GM19240 (cell line): ENCODE measurements around the gene KCNRG.
A peak's percentile ranks its signal among the peaks of the same experiment; 100 is the strongest.
"Not testable (repeated sequence)": the region's sequence is repeated elsewhere in the genome, so short reads cannot be mapped to it uniquely, and the experiment has no call there.

ENCODE experiments used
- DNase-seq: peaks from one replicate; pipeline ENCODE4 v3.0.0; 2011; ENCODE audit warnings: low spot score; ENCODE audit not compliant: insufficient read length

The KCNRG gene, protein sequence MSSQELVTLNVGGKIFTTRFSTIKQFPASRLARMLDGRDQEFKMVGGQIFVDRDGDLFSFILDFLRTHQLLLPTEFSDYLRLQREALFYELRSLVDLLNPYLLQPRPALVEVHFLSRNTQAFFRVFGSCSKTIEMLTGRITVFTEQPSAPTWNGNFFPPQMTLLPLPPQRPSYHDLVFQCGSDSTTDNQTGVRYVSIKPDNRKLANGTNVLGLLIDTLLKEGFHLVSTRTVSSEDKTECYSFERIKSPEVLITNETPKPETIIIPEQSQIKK

DNA sequence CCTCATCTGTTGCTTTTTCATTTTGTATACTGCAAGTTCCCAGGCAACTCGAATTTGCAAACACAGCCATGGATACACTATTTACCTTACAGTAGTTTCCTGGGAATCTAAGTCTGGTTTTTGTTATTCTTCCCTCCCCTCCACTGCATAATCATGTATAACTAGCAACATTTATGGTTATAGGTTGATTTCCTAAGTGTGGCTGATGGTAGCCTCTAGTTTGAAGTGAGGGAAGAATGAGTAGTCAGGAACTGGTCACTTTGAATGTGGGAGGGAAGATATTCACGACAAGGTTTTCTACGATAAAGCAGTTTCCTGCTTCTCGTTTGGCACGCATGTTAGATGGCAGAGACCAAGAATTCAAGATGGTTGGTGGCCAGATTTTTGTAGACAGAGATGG is at the start of gene KCNRG:
Gene KCNRG (plus strand): TSS at position 187 of the 400 bp plus-strand sequence. CDS start 50 bp downstream, at position 237.
- no peak for DNase-seq

DNA sequence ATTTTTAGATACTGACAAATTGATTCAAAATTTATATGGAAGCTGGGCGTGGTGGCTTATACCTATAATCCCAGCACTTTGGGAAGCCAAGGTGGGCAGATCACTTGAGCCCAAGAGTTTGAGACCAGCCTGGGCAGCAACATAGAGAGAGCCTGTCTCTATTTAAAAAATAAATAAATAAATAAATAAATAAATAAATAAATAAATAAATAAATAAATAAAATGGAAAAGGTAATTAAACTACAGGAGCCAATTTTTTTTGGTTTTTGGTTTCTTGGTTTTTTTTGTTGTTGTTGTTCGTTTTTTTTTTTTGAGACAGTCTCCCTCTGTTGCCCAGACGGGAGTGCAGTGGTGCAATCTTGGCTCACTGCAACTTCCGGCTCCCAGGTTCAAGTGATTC is 47.8 kb upstream of the KCNRG start:
- DNase-seq: no peak

DNA sequence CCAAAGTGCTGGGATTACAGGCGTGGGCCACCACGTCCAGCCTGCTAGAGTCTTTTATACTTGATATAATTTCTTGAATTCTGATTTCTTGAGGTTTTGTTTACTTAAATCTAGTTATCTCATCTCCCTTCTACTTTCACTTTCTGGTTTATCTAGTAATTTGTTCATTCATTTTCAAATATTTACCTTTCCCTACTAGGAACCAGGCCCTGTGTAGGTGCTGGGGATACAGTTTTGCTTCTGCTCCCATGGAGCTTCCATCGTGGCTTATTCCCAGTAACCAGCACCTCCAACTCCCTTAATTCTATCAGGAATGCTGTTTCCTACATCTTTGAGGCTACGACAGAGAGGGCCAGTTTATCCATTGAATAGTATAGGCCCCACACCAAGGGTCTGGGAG is 42.5 kb upstream of the KCNRG start:
- no peak for DNase-seq

DNA sequence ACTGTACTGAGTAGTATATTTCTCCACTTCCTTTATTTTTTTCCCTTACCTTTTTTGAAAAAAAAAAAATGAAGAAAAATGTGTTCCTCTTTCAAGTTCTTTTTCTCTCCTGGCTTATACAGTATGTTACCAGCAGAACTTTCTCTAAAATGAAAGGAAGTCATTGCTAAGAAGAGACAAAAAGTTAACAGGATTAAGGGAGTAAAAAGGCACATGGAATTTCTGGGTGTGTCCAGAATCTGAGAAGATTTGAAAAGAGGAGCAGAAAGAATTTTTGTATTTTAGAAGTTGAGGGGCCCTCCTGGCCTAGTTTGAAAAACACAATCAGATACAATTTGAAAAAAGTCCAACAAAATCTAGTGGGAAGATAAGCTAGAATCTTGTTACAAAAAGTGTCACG is 39.4 kb upstream of the KCNRG start:
- DNase-seq: no peak

DNA sequence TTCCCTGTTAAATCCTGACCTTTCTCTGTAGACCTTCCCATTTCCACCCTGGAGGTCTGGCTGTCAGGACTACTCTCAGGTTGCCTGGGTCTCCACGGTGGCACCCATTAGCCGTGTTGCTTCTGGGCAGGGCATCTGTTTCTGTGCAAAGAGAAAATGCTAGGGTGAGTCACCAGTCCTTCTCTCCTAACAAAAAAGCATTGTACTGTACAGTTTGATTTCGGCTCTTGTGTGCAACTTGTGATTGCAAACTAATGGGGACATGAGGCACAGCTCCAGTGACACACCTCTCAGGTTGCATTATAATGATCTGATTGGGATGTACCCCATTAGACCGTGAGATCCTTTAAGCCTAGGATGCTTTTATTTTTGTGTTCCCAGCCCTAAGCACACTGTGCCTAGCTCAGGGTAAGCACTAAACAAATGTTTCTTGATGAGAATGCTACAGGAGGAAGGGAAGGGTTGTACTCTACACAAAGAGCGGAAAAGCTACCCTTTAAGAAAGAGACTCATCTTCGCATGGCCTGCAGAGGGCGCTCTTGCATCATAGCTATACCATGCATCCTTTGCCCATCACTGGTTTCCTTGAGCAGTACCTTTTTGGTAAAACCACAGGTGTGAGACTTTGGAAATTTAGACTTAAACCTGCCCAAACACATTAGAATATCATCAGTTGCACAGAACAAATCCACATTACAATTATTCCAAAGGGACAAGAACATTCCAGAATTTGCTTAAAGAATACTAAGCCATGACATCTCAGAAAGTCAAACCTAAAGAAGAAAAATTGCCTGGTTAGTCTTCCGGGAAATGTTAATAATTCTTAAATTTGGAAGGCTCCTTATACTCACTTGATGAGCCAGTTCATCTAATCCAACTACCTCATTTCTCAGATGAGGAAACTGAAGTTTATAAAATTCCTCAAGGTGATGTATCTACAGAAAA is 38.7 kb upstream of the KCNRG start:
- peak; percentile 61 for DNase-seq

DNA sequence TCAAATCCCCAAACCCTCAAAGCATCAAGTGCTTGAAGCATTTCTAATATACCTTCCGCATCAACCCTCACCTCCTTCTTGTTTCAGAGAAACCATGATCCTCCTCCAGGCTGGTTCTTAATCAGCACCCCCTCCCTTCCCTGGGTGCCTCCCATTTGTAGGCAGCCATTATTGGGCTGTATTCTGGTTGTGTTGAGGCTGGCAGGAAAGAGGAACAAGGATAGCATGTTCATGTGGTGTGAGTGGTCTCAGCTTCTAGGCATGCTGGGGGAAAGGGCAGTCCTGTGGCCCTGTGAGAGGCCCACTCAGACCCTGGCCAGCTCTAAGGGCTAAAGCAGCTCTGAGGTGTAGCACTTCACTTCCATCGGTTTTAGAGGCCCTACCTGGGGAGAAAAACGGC is 37.3 kb upstream of the KCNRG start:
- no peak for DNase-seq

DNA sequence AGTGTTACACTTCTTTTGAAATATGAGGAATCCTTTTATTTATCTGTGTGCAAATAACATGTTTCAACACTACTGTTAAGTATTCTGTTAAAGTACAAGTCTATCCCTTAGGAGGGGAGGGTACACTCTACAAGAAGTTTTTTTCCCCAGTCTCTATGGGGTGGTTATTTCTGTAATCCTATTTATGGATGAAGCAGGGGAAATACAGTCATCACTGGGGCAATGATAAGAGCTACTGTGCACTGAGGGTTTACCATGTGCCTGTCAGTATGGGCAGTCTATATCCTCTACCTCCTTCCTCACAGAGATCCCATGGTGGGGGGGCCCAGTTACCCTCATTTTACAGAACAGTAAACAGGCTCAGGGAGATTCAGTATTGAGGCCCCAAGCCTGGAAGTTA is 35.0 kb upstream of the KCNRG start:
- no peak for DNase-seq

DNA sequence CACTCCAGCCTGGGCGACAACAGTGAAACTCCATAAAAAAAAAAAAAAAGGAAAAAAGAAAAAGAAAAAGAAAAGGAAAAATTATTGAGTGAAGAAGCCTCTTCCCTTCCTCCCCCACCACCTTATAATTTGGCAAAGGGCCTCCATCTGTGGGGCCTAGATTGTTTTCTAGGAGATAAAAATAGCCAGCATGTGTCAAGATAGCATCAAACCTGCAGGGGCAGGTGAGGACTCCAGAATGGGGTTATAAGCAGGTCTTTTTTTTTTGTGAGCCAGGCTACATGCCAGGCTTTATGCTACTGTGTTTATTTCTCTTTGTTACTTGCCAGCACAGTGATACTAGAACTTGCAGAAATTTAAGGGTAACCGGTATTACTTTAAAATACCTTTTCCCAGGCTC is 30.1 kb upstream of the KCNRG start:
- DNase-seq: no peak

DNA sequence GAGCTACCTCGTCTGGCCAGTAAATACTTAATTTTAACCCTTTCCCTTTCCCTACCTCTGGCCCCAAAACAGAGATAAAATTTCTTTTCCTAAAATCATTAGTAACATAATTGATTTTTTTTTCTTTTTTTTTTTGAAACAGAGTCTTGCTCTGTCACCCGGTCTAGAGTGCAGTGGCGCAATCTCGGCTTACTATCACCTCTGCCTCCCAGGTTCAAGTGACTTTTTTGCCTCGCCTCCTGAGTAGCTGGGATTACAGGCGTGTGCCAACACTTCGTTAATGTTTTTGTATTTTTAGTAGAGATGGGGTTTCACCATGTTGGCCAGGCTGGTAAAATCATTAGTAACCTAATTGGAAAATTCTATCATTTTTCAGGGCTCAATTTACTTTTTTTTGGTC is 28.8 kb upstream of the KCNRG start:
- DNase-seq: no peak

DNA sequence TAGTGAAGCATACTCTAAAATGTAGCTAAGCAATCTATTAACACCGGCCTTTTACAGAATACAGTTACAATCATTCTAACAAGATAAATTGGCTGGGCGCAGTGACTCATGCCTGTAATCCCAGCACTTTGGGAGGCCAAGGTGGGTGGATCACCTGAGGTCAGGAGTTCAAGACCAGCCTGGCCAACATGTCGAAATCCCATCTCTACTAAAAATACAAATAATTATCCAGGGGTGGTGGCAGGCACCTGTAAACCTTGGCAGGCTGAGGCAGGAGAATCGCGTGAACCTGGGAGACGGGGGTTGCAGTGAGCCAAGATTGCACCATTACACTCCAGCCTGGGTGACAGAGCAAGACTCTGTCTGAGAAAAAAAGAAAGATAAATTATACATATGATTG is 24.6 kb upstream of the KCNRG start:
- not testable (repeated sequence) for DNase-seq

DNA sequence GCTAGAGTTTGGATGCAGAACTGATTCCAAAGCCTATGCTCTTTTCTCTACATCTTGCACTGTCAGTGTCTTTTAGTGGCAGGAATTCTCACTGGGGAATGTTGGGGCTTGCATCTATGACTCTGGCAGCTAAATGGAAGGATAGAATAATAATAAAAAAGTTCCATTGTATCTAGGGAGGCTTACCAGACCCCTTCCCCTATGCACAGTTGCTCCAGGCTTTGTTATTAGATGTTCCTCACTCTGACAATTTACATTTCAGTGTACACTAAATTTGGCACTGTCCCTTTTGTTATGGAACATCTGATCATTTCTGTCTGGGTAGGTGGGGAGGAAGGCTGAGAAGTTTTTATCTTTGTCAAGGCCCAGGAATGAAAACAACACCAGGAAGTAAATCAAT is 22.1 kb upstream of the KCNRG start:
- DNase-seq: no peak

DNA sequence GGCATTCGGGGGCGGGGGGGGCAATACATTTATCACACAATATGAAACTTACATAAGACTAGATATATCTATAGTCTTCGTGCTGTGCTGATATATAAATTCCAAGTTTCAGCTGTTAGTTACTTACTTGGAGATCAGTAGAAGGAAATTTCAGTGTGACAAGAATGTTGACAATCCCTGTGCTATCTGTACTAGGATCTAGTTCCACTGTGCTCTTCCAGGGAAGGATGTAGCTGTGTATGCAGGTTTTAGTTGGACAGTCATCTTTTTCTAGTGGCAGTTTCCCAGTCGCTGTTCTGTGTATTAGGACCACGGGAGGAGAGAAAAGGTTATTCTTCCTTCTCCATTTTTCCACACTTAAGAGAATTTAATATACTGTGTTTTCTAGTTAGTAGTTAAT is 21.6 kb upstream of the KCNRG start:
- no peak for DNase-seq

DNA sequence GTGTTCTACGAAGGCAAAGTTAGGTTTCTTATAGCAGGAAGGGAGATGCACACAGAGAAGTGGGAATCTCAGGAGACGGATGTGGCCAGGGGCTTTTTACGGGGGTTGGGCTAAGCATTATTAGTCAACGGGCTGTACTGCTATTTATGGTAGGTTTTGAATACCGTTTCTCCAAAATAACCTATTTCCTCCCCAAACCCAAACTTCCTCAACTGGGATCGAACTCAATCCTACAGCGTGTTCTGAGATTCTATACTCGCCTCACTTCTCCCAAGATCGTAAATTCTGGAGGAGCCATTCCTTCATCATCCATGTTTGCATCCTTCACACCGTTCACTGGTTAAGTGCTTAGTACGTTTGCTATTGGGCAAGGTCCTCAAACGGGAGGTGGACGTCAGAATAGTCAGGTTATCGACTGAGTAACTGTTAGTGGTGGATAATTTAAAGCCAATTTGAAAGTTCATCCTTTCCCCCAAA is 19.6 kb upstream of the KCNRG start:
- no peak for DNase-seq

DNA sequence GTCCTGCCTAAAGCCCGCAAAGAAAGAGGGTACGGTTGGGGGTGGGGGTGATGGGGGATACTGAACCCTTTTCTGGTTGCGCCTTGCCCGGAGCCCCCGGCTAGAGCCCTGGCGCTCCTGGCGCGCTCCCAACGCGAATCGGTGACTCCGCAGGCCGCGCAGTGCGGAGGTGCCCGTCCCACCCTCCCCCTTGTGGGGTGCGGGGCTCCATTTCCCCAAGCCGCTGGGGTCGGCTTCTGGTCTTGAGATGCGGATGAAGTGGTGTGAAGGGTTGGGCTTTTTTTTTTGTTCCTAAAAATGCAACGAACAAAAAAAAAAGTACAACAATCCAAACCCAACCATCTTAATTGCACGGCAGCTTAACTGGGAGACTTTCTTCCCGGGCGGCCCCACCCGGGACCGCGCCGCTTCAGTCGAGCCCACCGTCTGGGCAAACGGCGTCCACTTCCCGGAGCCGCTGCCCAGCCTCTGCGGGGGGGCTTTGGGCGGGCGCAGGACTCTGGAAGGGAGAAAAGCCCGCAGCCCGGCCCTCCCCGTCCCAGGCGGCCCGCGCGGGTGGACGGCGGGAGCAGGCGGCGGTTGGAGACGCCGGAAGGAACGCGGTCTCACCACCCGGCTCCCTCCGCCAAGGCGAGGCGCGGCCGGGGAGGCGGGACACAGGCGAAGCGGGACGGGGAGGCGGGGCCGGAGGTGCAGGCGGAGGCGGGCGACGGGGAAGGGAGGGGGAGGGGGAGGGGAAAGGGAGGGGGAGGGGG is 18.9 kb upstream of the KCNRG start:
- peak; percentile 35 for DNase-seq

DNA sequence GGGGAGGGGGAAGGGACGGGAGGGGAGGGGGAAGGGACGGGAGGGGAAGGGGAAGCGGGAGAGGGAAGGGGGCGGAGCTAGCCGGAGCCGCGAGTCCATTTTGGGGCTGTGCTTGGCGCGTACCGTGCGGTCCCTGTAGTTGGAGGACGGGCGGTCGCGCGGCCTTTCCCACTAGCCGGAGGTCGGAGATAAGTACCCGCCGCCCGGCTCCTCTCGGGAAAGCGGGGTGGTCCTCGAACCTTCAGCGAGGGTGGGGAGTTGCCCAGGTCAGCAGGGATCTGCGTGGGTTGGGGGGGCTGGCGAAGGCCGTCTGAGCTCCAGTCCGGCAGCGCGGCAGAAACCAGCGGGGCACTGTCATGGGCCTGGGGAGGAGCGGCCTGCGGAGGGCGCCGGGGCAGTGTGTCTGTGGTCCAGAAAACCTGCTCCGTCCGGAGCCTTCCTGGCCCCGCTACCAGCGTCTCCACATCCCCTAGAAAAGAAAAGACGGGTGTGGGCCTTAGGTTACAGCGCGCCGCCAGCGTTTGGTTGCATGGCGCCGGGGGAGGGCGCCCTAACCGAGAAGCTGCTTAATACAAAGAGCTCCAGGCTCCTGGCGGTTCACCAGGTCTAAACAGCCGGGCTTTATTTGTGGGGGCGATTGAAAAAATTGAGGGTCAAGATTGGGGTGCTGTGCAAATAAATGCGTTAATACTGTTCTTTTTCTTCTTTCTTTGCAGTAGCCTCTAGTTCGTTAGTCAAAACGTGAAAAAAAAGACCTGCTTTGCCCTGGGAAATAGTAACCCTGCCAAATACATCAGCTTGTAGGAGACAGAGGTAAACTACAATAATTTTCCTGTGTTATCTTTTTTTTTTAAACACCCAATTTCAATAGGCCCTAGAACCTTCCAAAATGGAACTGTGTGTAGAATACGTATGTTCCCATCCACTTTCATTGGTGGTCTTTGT is 18.0 kb upstream of the KCNRG start, which contains the start of gene TRIM13:
Gene TRIM13 (plus strand): TSS at position 92 of the 945 bp plus-strand sequence. CDS start 14,899 bp downstream, outside the sequence.
- DNase-seq: peak; percentile 37

DNA sequence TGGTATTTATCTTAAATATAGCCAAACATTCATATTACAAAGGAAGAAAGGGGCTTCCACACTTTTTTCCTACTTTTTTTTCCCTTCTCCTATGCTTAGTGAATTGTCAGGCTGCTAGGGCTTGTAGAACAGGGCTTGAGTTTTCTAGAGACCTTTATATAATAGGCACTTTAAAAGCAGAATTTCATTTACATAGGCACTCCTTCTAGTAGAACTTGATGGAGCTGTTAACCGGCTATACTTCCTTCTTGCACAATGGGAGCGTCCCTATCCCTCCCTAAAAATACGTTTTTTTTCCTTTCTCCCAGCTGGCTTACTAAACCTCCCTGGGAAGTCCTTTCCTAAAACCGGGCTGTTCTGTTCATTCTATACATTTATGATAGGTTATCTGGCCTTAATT is 17.3 kb upstream of the KCNRG start:
- DNase-seq: no peak

DNA sequence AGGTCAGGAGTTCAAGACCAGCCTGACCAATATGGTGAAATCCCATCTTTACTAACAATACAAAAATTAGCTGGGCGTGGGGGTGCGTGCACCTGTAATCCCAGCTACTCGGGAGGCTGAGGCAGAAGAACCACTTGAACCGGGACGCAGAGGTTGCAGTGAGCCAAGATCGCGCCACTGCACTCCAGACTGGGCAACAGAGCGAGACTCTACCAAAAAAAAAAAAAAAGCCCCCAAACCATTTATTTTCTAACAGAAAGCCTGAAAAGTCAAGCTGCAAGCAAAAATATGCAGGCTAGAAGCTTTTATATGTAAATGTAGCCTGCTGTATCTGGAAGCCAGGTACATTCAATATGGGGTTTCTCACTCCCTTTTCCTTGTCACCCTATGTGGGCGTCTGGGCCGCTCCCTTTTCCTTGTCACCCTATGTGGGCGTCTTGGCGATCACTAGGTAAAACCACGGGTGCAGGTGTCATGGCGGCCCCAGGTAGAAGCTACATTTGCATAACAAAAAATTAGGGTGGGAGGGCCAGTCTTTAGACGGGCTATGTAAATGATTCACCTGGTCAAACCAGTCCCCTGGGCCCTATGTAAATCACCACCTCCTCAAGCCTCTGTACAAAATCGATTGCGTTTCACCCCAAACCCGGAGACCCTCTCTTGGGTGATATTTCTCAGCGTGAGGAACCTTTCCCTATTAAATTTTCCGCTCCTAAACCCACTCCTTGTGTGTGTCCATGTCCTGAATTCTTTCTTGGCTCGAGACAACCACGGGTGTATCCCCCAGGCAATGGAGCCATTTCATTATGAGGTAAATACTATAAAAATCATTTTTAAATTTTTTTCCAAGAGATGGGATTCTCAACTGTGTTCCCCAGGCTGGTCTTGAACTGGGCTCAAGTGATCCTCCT is 16.3 kb upstream of the KCNRG start:
- no peak for DNase-seq

DNA sequence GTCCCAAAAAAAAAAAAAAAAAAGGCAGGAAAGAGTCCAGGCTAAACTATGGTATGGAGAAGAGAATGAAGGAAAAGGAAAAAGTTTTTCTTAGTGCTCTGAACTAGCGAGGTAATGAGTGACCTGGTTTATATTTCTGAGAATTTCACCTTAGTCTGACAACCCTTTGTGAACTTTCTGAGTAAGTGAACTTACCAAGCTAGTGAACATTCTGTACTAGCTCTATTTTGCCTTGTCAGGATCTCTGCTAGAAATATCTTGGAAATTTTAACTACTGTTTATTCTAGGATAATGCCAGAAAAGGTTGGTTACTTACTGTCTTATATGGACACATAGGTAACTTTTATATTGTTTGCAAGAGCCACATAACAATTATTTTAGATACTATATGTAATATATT is 14.0 kb upstream of the KCNRG start:
- DNase-seq: no peak

DNA sequence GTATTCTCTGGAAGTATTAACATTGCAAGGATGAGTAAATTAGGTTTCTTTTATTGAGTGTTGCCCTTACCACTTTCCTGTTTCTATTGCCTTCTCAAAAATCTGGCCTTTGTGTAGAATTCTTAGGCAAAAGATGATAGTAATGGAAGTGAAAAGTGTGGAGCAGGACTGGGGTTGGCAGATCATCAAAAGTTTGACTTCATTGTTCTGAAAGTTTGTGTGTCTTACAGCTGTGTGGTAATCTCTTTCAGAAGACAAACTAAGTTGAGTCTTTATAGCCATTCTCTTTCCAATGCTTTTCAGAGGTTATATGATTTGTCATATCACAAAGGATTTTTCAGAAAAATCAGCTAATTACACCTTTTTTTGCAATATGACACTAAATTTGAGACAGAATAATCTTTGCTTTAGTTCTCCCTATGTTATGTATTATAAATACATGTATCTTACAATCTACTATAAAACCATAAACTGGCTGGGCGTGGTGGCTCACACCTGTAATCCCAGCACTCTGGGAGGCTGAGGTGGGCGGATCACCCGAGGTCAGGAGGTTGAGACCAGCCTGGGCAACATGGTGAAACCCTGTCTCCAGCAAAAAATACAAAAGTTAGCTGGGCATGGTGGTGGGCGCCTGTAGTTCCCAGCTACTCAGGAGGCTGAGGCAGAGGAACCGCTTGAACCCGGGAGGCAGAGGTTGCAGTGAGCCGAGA is 8.7 kb upstream of the KCNRG start:
- DNase-seq: no peak
